ENCODE measurements around the gene TPM2.

The TPM2 gene

DNA sequence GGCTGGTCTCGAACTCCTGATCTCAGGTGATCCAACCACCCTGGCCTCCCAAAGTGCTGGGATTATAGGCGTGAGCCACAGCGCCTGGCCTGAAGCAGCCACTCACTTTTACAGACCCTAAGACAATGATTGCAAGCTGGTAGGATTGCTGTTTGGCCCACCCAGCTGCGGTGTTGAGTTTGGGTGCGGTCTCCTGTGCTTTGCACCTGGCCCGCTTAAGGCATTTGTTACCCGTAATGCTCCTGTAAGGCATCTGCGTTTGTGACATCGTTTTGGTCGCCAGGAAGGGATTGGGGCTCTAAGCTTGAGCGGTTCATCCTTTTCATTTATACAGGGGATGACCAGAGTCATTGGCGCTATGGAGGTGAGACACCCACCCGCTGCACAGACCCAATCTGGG is 14.5 kb downstream of the TPM2 start:
- no peaks in the 10 kb centered on the region for H3K36me3 ChIP-seq (replicated peaks; ENCODE audit: low read depth, low read length)
- H3K9me3 ChIP-seq (ENCODE audit: insufficient read depth, low read length), result no peaks in the 10 kb centered on the region
- TF ChIP-seq, protein P1, sequence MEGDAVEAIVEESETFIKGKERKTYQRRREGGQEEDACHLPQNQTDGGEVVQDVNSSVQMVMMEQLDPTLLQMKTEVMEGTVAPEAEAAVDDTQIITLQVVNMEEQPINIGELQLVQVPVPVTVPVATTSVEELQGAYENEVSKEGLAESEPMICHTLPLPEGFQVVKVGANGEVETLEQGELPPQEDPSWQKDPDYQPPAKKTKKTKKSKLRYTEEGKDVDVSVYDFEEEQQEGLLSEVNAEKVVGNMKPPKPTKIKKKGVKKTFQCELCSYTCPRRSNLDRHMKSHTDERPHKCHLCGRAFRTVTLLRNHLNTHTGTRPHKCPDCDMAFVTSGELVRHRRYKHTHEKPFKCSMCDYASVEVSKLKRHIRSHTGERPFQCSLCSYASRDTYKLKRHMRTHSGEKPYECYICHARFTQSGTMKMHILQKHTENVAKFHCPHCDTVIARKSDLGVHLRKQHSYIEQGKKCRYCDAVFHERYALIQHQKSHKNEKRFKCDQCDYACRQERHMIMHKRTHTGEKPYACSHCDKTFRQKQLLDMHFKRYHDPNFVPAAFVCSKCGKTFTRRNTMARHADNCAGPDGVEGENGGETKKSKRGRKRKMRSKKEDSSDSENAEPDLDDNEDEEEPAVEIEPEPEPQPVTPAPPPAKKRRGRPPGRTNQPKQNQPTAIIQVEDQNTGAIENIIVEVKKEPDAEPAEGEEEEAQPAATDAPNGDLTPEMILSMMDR (IDR thresholded peaks at IDR 0.05; ENCODE audit: low read depth, low read length), result no peak
- TF ChIP-seq EZH2phosphoT487 (IDR thresholded peaks at IDR 0.05; ENCODE audit: low read depth), result no peak
- no peaks in the 10 kb centered on the region for H4K20me1 ChIP-seq (ENCODE audit: insufficient read depth, low read length)
- peak overlapping the region; percentile 50 for H3K4me2 ChIP-seq (ENCODE audit: low read length)
- peak overlapping the region; percentile 46; the same call in 1 of the 2 replicates for H2AFZ ChIP-seq (ENCODE audit: low read depth, low read length)
- no peak overlapping the region for H3K27ac ChIP-seq (ENCODE audit: low read length)
- no peaks in the 10 kb centered on the region for H3K79me2 ChIP-seq (ENCODE audit: low read length)
- H3K27me3 ChIP-seq (ENCODE audit: low read depth, low read length), result peaks cover 10% of the 10 kb centered on the region
- H3K9ac ChIP-seq (ENCODE audit: low read length), result peak overlapping the region; percentile 41; the same call in 1 of the 2 replicates
- H3K4me3 ChIP-seq (ENCODE audit: low read length), result peak overlapping the region; percentile 63
- H3K4me1 ChIP-seq (ENCODE audit: low read length), result peaks cover 9% of the 10 kb centered on the region

DNA sequence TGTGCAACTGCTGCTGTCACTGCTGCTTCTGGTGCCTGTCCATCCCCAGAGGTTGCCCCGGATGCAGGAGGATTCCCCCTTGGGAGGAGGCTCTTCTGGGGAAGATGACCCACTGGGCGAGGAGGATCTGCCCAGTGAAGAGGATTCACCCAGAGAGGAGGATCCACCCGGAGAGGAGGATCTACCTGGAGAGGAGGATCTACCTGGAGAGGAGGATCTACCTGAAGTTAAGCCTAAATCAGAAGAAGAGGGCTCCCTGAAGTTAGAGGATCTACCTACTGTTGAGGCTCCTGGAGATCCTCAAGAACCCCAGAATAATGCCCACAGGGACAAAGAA is 15.7 kb downstream of the TPM2 start:
- TF ChIP-seq EZH2phosphoT487 (IDR thresholded peaks at IDR 0.05; ENCODE audit: low read depth), result no peak
- TF ChIP-seq, protein P1 (IDR thresholded peaks at IDR 0.05; ENCODE audit: low read depth, low read length), result no peak
- Histone ChIP-seq H3K27ac (ENCODE audit: low read length) (no peak overlapping the region), H3K9ac (ENCODE audit: low read length) (peak overlapping the region; percentile 22; the same call in 1 of the 2 replicates), H3K79me2 (ENCODE audit: low read length) (no peaks in the 10 kb centered on the region), H3K27me3 (ENCODE audit: low read depth, low read length) (peaks cover 10% of the 10 kb centered on the region), H3K9me3 (ENCODE audit: insufficient read depth, low read length) (no peaks in the 10 kb centered on the region), H3K36me3 (replicated peaks; ENCODE audit: low read depth, low read length) (no peaks in the 10 kb centered on the region), H3K4me3 (ENCODE audit: low read length) (peak overlapping the region; percentile 68), H4K20me1 (ENCODE audit: insufficient read depth, low read length) (no peaks in the 10 kb centered on the region), H3K4me1 (ENCODE audit: low read length) (peaks cover 3% of the 10 kb centered on the region; the same call in 1 of the 2 replicates), H2AFZ (ENCODE audit: low read depth, low read length) (no peak overlapping the region), H3K4me2 (ENCODE audit: low read length) (peak overlapping the region; percentile 53)

DNA sequence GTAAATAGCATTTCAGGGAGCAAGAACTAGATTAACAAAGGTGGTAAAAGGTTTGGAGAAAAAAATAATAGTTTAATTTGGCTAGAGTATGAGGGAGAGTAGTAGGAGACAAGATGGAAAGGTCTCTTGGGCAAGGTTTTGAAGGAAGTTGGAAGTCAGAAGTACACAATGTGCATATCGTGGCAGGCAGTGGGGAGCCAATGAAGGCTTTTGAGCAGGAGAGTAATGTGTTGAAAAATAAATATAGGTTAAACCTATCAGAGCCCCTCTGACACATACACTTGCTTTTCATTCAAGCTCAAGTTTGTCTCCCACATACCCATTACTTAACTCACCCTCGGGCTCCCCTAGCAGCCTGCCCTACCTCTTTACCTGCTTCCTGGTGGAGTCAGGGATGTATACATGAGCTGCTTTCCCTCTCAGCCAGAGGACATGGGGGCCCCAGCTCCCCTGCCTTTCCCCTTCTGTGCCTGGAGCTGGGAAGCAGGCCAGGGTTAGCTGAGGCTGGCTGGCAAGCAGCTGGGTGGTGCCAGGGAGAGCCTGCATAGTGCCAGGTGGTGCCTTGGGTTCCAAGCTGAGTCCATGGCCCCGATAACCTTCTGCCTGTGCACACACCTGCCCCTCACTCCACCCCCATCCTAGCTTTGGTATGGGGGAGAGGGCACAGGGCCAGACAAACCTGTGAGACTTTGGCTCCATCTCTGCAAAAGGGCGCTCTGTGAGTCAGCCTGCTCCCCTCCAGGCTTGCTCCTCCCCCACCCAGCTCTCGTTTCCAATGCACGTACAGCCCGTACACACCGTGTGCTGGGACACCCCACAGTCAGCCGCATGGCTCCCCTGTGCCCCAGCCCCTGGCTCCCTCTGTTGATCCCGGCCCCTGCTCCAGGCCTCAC is 16.3 kb downstream of the TPM2 start, which contains the start of gene CA9:
Gene CA9, plus strand, starts transcription at position 797 of the 893 bp plus-strand sequence. Its CDS starts 32 bp downstream, at position 829.
- H3K4me3 ChIP-seq (ENCODE audit: low read length), result peak within 1 kb of the TSS; percentile 68
- H3K27ac ChIP-seq (ENCODE audit: low read length), result no peak within 1 kb of the TSS
- no peaks in the 10 kb centered on the region for H3K36me3 ChIP-seq (replicated peaks; ENCODE audit: low read depth, low read length)
- no peak for TF ChIP-seq EZH2phosphoT487 (IDR thresholded peaks at IDR 0.05; ENCODE audit: low read depth)
- TF ChIP-seq, protein P1 (IDR thresholded peaks at IDR 0.05; ENCODE audit: low read depth, low read length), result no peak
- H3K4me1 ChIP-seq (ENCODE audit: low read length), result peaks cover 3% of the 10 kb centered on the region; the same call in 1 of the 2 replicates
- H2AFZ ChIP-seq (ENCODE audit: low read depth, low read length), result no peak within 1 kb of the TSS
- H3K27me3 ChIP-seq (ENCODE audit: low read depth, low read length), result peaks cover 10% of the 10 kb centered on the region
- no peaks in the 10 kb centered on the region for H4K20me1 ChIP-seq (ENCODE audit: insufficient read depth, low read length)
- peak within 1 kb of the TSS; percentile 53 for H3K4me2 ChIP-seq (ENCODE audit: low read length)
- H3K9ac ChIP-seq (ENCODE audit: low read length), result peak within 1 kb of the TSS; percentile 22; the same call in 1 of the 2 replicates
- no peaks in the 10 kb centered on the region for H3K79me2 ChIP-seq (ENCODE audit: low read length)
- H3K9me3 ChIP-seq (ENCODE audit: insufficient read depth, low read length), result no peaks in the 10 kb centered on the region

All from OCI-LY3 (cell line).